T-helper 1 cell treated with Interleukin-12 subunit alpha and Interleukin-12 subunit beta and Interleukin-4 antibody, amounts not matched to agents 30 μg/mL and 1 μg/mL, for 36 hours (primary cell): ENCODE measurements around the gene PRDM10.

Experiments used
- H3K27ac Mint-ChIP-seq: one replicate; pipeline ENCODE4 v1.8.0; 2021; ENCODE audit warnings: mild to moderate bottlenecking, mixed read lengths
- H3K27me3 Mint-ChIP-seq: one replicate; pipeline ENCODE4 v1.8.0; 2021; ENCODE audit warnings: low read depth, mixed read lengths
- H3K36me3 Mint-ChIP-seq: one replicate; pipeline ENCODE4 v1.8.0; 2021; ENCODE audit warnings: low read depth, mixed read lengths
- H3K4me1 Mint-ChIP-seq: one replicate; pipeline ENCODE4 v1.8.0; 2021; ENCODE audit warnings: low read depth, mixed read lengths
- H3K4me3 Mint-ChIP-seq: one replicate; pipeline ENCODE4 v1.8.0; 2021; ENCODE audit warnings: mild to moderate bottlenecking, moderate library complexity, mixed read lengths
- H3K9me3 Mint-ChIP-seq: one replicate; pipeline ENCODE4 v1.8.0; 2021; ENCODE audit warnings: mixed read lengths

Gene PRDM10

GRCh38 chr11:130000552-130001176 lies 2.0 kb downstream of the PRDM10 start:
- H3K27ac Mint-ChIP-seq = peak overlapping the region; percentile 20
- no peaks in the 10 kb centered on the region for H3K27me3 Mint-ChIP-seq
- peak overlapping the region; percentile 88 for H3K4me3 Mint-ChIP-seq
- H3K4me1 Mint-ChIP-seq = peaks cover 10% of the 10 kb centered on the region
- no peaks in the 10 kb centered on the region for H3K9me3 Mint-ChIP-seq
- peaks cover 4% of the 10 kb centered on the region for H3K36me3 Mint-ChIP-seq

GRCh38 chr11:129999407-129999806 lies 3.2 kb downstream of the PRDM10 start:
- Mint-ChIP-seq H3K9me3 (no peaks in the 10 kb centered on the region), H3K4me1 (peaks cover 10% of the 10 kb centered on the region), H3K36me3 (peaks cover 4% of the 10 kb centered on the region), H3K27ac (no peak overlapping the region), H3K4me3 (no peak overlapping the region), H3K27me3 (no peaks in the 10 kb centered on the region)

- Mint-ChIP-seq H3K27ac (no peak overlapping the region), H3K36me3 (peaks cover 4% of the 10 kb centered on the region), H3K9me3 (no peaks in the 10 kb centered on the region), H3K4me3 (no peak overlapping the region), H3K4me1 (peaks cover 10% of the 10 kb centered on the region), H3K27me3 (no peaks in the 10 kb centered on the region)
Measured at GRCh38 chr11:129998905-129999304, 3.7 kb downstream of the PRDM10 start.

- peaks cover 4% of the 10 kb centered on the region for H3K36me3 Mint-ChIP-seq
- no peaks in the 10 kb centered on the region for H3K9me3 Mint-ChIP-seq
- H3K27ac Mint-ChIP-seq = no peak overlapping the region
- no peak overlapping the region for H3K4me3 Mint-ChIP-seq
- peaks cover 6% of the 10 kb centered on the region for H3K4me1 Mint-ChIP-seq
- no peaks in the 10 kb centered on the region for H3K27me3 Mint-ChIP-seq
Measured at GRCh38 chr11:129998107-129998506, 4.5 kb downstream of the PRDM10 start.

- Mint-ChIP-seq H3K4me3 (no peak overlapping the region), H3K4me1 (peaks cover 6% of the 10 kb centered on the region), H3K27me3 (no peaks in the 10 kb centered on the region), H3K9me3 (no peaks in the 10 kb centered on the region), H3K27ac (no peak overlapping the region), H3K36me3 (peaks cover 4% of the 10 kb centered on the region)
Measured at GRCh38 chr11:129997513-129997912, 5.1 kb downstream of the PRDM10 start.

GRCh38 chr11:129996113-129996870 lies 6.3 kb downstream of the PRDM10 start:
- H3K36me3 Mint-ChIP-seq = peaks cover 4% of the 10 kb centered on the region
- H3K27ac Mint-ChIP-seq = no peak overlapping the region
- no peak overlapping the region for H3K4me3 Mint-ChIP-seq
- H3K27me3 Mint-ChIP-seq = no peaks in the 10 kb centered on the region
- H3K4me1 Mint-ChIP-seq = peaks cover 4% of the 10 kb centered on the region
- H3K9me3 Mint-ChIP-seq = no peaks in the 10 kb centered on the region

- no peak overlapping the region for H3K27ac Mint-ChIP-seq
- peaks cover 4% of the 10 kb centered on the region for H3K36me3 Mint-ChIP-seq
- H3K4me3 Mint-ChIP-seq = no peak overlapping the region
- no peaks in the 10 kb centered on the region for H3K27me3 Mint-ChIP-seq
- H3K4me1 Mint-ChIP-seq = no peaks in the 10 kb centered on the region
- H3K9me3 Mint-ChIP-seq = no peaks in the 10 kb centered on the region
Measured at GRCh38 chr11:129995163-129995562, 7.5 kb downstream of the PRDM10 start.

- no peak overlapping the region for H3K27ac Mint-ChIP-seq
- no peak overlapping the region for H3K4me3 Mint-ChIP-seq
- H3K9me3 Mint-ChIP-seq = no peaks in the 10 kb centered on the region
- no peaks in the 10 kb centered on the region for H3K27me3 Mint-ChIP-seq
- peaks cover 4% of the 10 kb centered on the region for H3K36me3 Mint-ChIP-seq
- H3K4me1 Mint-ChIP-seq = no peaks in the 10 kb centered on the region
Measured at GRCh38 chr11:129992161-129992944, 10.3 kb downstream of the PRDM10 start.

GRCh38 chr11:129989149-129989813 lies 13.4 kb downstream of the PRDM10 start:
- no peaks in the 10 kb centered on the region for H3K27me3 Mint-ChIP-seq

GRCh38 chr11:129987950-129988349 lies 14.7 kb downstream of the PRDM10 start:
- Mint-ChIP-seq H3K4me3 (no peak overlapping the region), H3K27ac (no peak overlapping the region), H3K4me1 (no peaks in the 10 kb centered on the region)

More at GRCh38 chr11:129989149-129989813, 13.4 kb downstream of the PRDM10 start:
- Mint-ChIP-seq H3K36me3 (peaks cover 2% of the 10 kb centered on the region), H3K4me3 (no peak overlapping the region), H3K9me3 (no peaks in the 10 kb centered on the region), H3K4me1 (no peaks in the 10 kb centered on the region), H3K27ac (no peak overlapping the region)

GRCh38 chr11:129985823-129986222 lies 16.8 kb downstream of the PRDM10 start:
- Mint-ChIP-seq H3K4me3 (no peak overlapping the region), H3K27ac (no peak overlapping the region), H3K9me3 (no peaks in the 10 kb centered on the region), H3K36me3 (peaks cover 2% of the 10 kb centered on the region), H3K4me1 (no peaks in the 10 kb centered on the region), H3K27me3 (no peaks in the 10 kb centered on the region)

More at GRCh38 chr11:129987950-129988349, 14.7 kb downstream of the PRDM10 start:
- no peaks in the 10 kb centered on the region for H3K27me3 Mint-ChIP-seq
- no peaks in the 10 kb centered on the region for H3K9me3 Mint-ChIP-seq
- H3K36me3 Mint-ChIP-seq = peaks cover 2% of the 10 kb centered on the region

GRCh38 chr11:129980086-129980485 lies 22.5 kb downstream of the PRDM10 start:
- H3K27me3 Mint-ChIP-seq = no peaks in the 10 kb centered on the region
- peaks cover 2% of the 10 kb centered on the region for H3K36me3 Mint-ChIP-seq
- H3K9me3 Mint-ChIP-seq = no peaks in the 10 kb centered on the region
- H3K4me3 Mint-ChIP-seq = no peak overlapping the region
- H3K4me1 Mint-ChIP-seq = peaks cover 2% of the 10 kb centered on the region
- no peak overlapping the region for H3K27ac Mint-ChIP-seq

- H3K9me3 Mint-ChIP-seq = no peaks in the 10 kb centered on the region
- H3K27me3 Mint-ChIP-seq = no peaks in the 10 kb centered on the region
- H3K4me3 Mint-ChIP-seq = no peak overlapping the region
- no peak overlapping the region for H3K27ac Mint-ChIP-seq
- peaks cover 2% of the 10 kb centered on the region for H3K4me1 Mint-ChIP-seq
- no peaks in the 10 kb centered on the region for H3K36me3 Mint-ChIP-seq
Measured at GRCh38 chr11:129979046-129979605, 23.5 kb downstream of the PRDM10 start.

GRCh38 chr11:129978447-129978846 lies 24.2 kb downstream of the PRDM10 start:
- Mint-ChIP-seq H3K9me3 (no peaks in the 10 kb centered on the region), H3K27me3 (no peaks in the 10 kb centered on the region), H3K4me1 (peaks cover 2% of the 10 kb centered on the region), H3K36me3 (no peaks in the 10 kb centered on the region), H3K27ac (no peak overlapping the region), H3K4me3 (no peak overlapping the region)
